Measurements from ENCODE around the gene CDH26.
A peak's percentile ranks its signal among the peaks of the same experiment; 100 is the strongest.

CDH26 gene

GRCh38 chr20:59977086-59977485, 18.9 kb downstream of the CDH26 start:
- no peak for FAIRE-seq
- no peak for DNase-seq (ENCODE audit: insufficient read length, low spot score)

- DNase-seq (ENCODE audit: insufficient read length, low spot score) (no peak), FAIRE-seq (no peak)
Observed at GRCh38 chr20:59983076-59983475, 24.9 kb downstream of the CDH26 start.

GRCh38 chr20:59984541-59984940, 26.3 kb downstream of the CDH26 start:
- DNase-seq (ENCODE audit: insufficient read length, low spot score) (no peak), FAIRE-seq (no peak)

- DNase-seq (ENCODE audit: insufficient read length, low spot score) (no peak), FAIRE-seq (no peak)
Observed at GRCh38 chr20:59985164-59985563, 26.9 kb downstream of the CDH26 start.

- DNase-seq (ENCODE audit: insufficient read length, low spot score) (no peak), FAIRE-seq (peak; percentile 84)
Observed at GRCh38 chr20:59985864-59986263, 27.6 kb downstream of the CDH26 start.

GRCh38 chr20:59987135-59987534, 28.9 kb downstream of the CDH26 start:
- no peak for DNase-seq (ENCODE audit: insufficient read length, low spot score)
- no peak for FAIRE-seq

- DNase-seq (ENCODE audit: insufficient read length, low spot score): no peak
- FAIRE-seq: peak; percentile 68
Observed at GRCh38 chr20:59988141-59988540, 29.9 kb downstream of the CDH26 start.

GRCh38 chr20:59992526-59993084, 34.4 kb downstream of the CDH26 start:
- no peak for FAIRE-seq
- DNase-seq (ENCODE audit: insufficient read length, low spot score): no peak

GRCh38 chr20:59993736-59994430, 35.7 kb downstream of the CDH26 start:
- DNase-seq (ENCODE audit: insufficient read length, low spot score) (no peak), FAIRE-seq (peak; percentile 69)

- DNase-seq (ENCODE audit: insufficient read length, low spot score) (peak; percentile 49), FAIRE-seq (peak; percentile 80)
Observed at GRCh38 chr20:59994697-59995122, 36.5 kb downstream of the CDH26 start.

- no peak for FAIRE-seq
- DNase-seq (ENCODE audit: insufficient read length, low spot score): no peak
Observed at GRCh38 chr20:59996108-59996507, 37.9 kb downstream of the CDH26 start.

- no peak for FAIRE-seq
- DNase-seq (ENCODE audit: insufficient read length, low spot score): no peak
Observed at GRCh38 chr20:59997896-59998295, 39.7 kb downstream of the CDH26 start.

GRCh38 chr20:59999502-59999901, 41.3 kb downstream of the CDH26 start:
- FAIRE-seq (peak; percentile 23), DNase-seq (ENCODE audit: insufficient read length, low spot score) (no peak)

GRCh38 chr20:60000271-60001042, 42.2 kb downstream of the CDH26 start:
- DNase-seq (ENCODE audit: insufficient read length, low spot score) (no peak), FAIRE-seq (peak; percentile 82)

GRCh38 chr20:60001108-60001507, 42.9 kb downstream of the CDH26 start:
- no peak for FAIRE-seq
- DNase-seq (ENCODE audit: insufficient read length, low spot score): no peak

- FAIRE-seq: no peak
- DNase-seq (ENCODE audit: insufficient read length, low spot score): no peak
Observed at GRCh38 chr20:60003776-60004175, 45.6 kb downstream of the CDH26 start.

GRCh38 chr20:60006261-60006660, 48.0 kb downstream of the CDH26 start:
- FAIRE-seq (no peak), DNase-seq (ENCODE audit: insufficient read length, low spot score) (no peak)

- FAIRE-seq: no peak
Observed at GRCh38 chr20:60007464-60007863, 49.2 kb downstream of the CDH26 start.

GRCh38 chr20:60008130-60008808, 50.0 kb downstream of the CDH26 start:
- no peak for DNase-seq (ENCODE audit: insufficient read length, low spot score)
- FAIRE-seq: no peak

More at GRCh38 chr20:60007464-60007863, 49.2 kb downstream of the CDH26 start:
- DNase-seq (ENCODE audit: insufficient read length, low spot score): no peak

GRCh38 chr20:60009318-60009717, 51.1 kb downstream of the CDH26 start:
- FAIRE-seq (peak; percentile 89), DNase-seq (ENCODE audit: insufficient read length, low spot score) (no peak)
